ENCODE results near the gene HDAC4. TPM values are rescaled to one million over a fixed set of nuclear protein-coding genes. Genes with fewer than 3 reads are reported as not detected.

Gene HDAC4
- total RNA-seq, 1 experiment from 2014 or later, result 32.0 TPM

DNA sequence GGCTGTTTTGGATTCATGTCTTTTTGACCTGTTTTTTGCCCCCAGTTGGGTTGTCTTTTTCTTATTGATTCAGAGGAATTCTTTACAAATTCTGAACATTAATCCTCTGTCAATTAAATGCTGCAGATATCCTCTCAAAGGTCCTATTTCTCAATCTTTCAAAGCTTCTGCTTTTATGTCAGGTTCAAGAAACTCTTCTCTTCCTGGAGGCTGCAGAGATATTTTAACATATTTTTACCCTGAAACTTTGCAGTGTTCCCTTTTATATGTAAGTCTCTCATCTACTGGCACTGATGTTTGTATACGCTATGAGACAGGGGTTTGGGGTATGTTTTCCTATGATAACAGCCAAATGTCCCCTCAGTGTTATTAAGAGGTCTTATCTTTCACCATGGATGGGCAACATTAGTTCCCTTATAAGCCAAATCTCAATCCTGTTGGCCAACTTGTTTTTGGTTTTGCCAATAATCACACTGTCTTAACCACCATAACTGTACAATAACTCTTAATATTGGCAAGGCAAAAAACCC is 159.3 kb downstream of the HDAC4 start:
- H3K4ac ChIP-seq (ENCODE audit: low read depth, low read length), result no peak overlapping the region
- H3K4me1 ChIP-seq (ENCODE audit: insufficient read depth, low read length), result no peaks in the 10 kb centered on the region
- H2BK20ac ChIP-seq (ENCODE audit: low read depth, low read length, poor library complexity, severe bottlenecking), result no peak overlapping the region
- Mint-ChIP-seq H3K36me3 (ENCODE audit: insufficient read depth in 1 of 3, low read depth in 3 of 3) (no peaks in the 10 kb centered on the region), H3K4me1 (peaks cover 36 to 40% of the 10 kb centered on the region in 2 experiments), H3K9me3 (no peaks in the 10 kb centered on the region), H3K27me3 (ENCODE audit: low read depth) (peaks cover 1% of the 10 kb centered on the region; the same call in 1 of the 2 replicates), H3K27ac (no peak overlapping the region), H3K4me3 (no peak overlapping the region)
- H4K8ac ChIP-seq (replicated peaks; ENCODE audit: insufficient read length, low read depth, low read length), result no peak overlapping the region
- peaks cover 3% of the 10 kb centered on the region for H4K20me1 ChIP-seq (ENCODE audit: control insufficient read depth, insufficient read depth, insufficient read length)
- no peak for DNase-seq
- no peak overlapping the region for H3K14ac ChIP-seq (ENCODE audit: insufficient read depth, low read length)
- H3K79me1 ChIP-seq (ENCODE audit: insufficient read depth, low read depth, low read length, poor library complexity, severe bottlenecking), result peaks cover 4% of the 10 kb centered on the region
- no peak overlapping the region for H2BK15ac ChIP-seq (ENCODE audit: low read depth, low read length)
- H3K79me2 ChIP-seq (ENCODE audit: insufficient read depth, low read length), result no peaks in the 10 kb centered on the region; the same call in 1 of the 2 replicates
- no peak for TF ChIP-seq CTCF (conservative IDR thresholded peaks at IDR 0.05)
- H3K4me2 ChIP-seq (ENCODE audit: insufficient read depth, insufficient read length, low read length), result no peak overlapping the region
- H4K5ac ChIP-seq (ENCODE audit: insufficient read length, low read depth, low read length), result no peak overlapping the region
- H2BK120ac ChIP-seq (ENCODE audit: low read depth, low read length, poor library complexity, severe bottlenecking), result no peak overlapping the region
- no peak overlapping the region for H2AFZ ChIP-seq (ENCODE audit: low read length)
- no CpG with 5 or more reads among the region's 1 CpG for WGBS (ENCODE audit: extremely low coverage, insufficient read length, low lambda C conversion rate)
- H2BK5ac ChIP-seq (ENCODE audit: insufficient read length, low read length), result no peak overlapping the region
- H3K56ac ChIP-seq (ENCODE audit: insufficient read length, low read depth, low read length), result no peak overlapping the region
- H3T11ph ChIP-seq (ENCODE audit: low read length), result no peak overlapping the region
- H3K23ac ChIP-seq (ENCODE audit: insufficient read length, low read depth, low read length), result no peak overlapping the region
- H3K9ac ChIP-seq (ENCODE audit: extremely low read depth, insufficient read length, low read length), result no peak overlapping the region
- no peak overlapping the region for H2BK12ac ChIP-seq (ENCODE audit: insufficient read length, low read depth, low read length)
- H3K27ac ChIP-seq (ENCODE audit: insufficient read length, low read depth, low read length), result no peak overlapping the region
- no peaks in the 10 kb centered on the region for H3K9me3 ChIP-seq (ENCODE audit: control insufficient read depth, low read depth, low read length)
- no peak overlapping the region for H2AK5ac ChIP-seq (ENCODE audit: insufficient read length, low read length)
- H3K23me2 ChIP-seq (ENCODE audit: insufficient read length, low read depth, low read length, poor library complexity, severe bottlenecking), result no peaks in the 10 kb centered on the region
- H3K18ac ChIP-seq (ENCODE audit: insufficient read length, low read depth, low read length), result no peak overlapping the region
- H4K91ac ChIP-seq (ENCODE audit: insufficient read length, low read depth, low read length), result no peak overlapping the region
- no peaks in the 10 kb centered on the region for H3K27me3 ChIP-seq (ENCODE audit: insufficient read depth, low read length)
